Panc1 (cell line): ENCODE data around the gene TTPAL.

Experiments used
- CTCF ChIP-seq: fragments of 450-650 bp; IDR thresholded peaks from 2 replicates; pipeline ENCODE4 v1.5.1; 2017; ENCODE audit warnings: mild to moderate bottlenecking
- POLR2AphosphoS5 ChIP-seq: IDR thresholded peaks from 2 replicates; pipeline ENCODE4 v1.6.1; 2012; ENCODE audit warnings: mild to moderate bottlenecking, low read depth, low read length, moderate library complexity
- REST ChIP-seq, 2 experiments: IDR thresholded peaks; 2 replicates each; pipeline ENCODE4 v1.6.1; 2011 to 2012; ENCODE audit warnings: low read depth in 2 of 2, control low read depth in 1 of 2, low read length in 1 of 2, mild to moderate bottlenecking in 1 of 2, moderate library complexity in 1 of 2; ENCODE audit not compliant: insufficient read depth in 1 of 2
- SIN3A ChIP-seq: IDR thresholded peaks from 2 replicates; pipeline ENCODE4 v1.6.1; 2012; ENCODE audit warnings: low read depth, mild to moderate bottlenecking, low read length, moderate library complexity, borderline replicate concordance; ENCODE audit not compliant: insufficient read depth
- TCF7L2 ChIP-seq: IDR thresholded peaks from 2 replicates; pipeline ENCODE4 v1.6.1; 2011; ENCODE audit warnings: mild to moderate bottlenecking, low read depth, low read length, inconsistent platforms

GRCh38 chr20:44527716-44528199 is 52.1 kb downstream of the TTPAL start:
- TF ChIP-seq CTCF (no peak), TCF7L2 (no peak), SIN3A (no peak), REST (IDR thresholded peaks at IDR 0.05; ENCODE audit: insufficient read depth in 1 of 2, low read depth in 2 of 2, low read length in 1 of 2) (no peak), POLR2AphosphoS5 (no peak)
